GM18508 (cell line): Measurements from ENCODE around the gene CASTOR2.
"Not testable (repeated sequence)": the region's sequence is repeated elsewhere in the genome, so short reads cannot be mapped to it uniquely, and the experiment has no call there.

ENCODE experiments used
- ATAC-seq: cut with Tn5 transposase; IDR thresholded peaks from one replicate; pipeline ENCODE4 v1.9.1; 2021; ENCODE audit warnings: moderate number of reproducible peaks; ENCODE audit not compliant: insufficient read depth, unreplicated experiment

Gene CASTOR2

GRCh38 chr7:74964511-74965119, at the start of gene CASTOR2:
Gene CASTOR2, plus strand, starts transcription at chr7:74964705. Its CDS starts 281 bp downstream, at chr7:74964986.
- peak; percentile 62 for ATAC-seq

DNA sequence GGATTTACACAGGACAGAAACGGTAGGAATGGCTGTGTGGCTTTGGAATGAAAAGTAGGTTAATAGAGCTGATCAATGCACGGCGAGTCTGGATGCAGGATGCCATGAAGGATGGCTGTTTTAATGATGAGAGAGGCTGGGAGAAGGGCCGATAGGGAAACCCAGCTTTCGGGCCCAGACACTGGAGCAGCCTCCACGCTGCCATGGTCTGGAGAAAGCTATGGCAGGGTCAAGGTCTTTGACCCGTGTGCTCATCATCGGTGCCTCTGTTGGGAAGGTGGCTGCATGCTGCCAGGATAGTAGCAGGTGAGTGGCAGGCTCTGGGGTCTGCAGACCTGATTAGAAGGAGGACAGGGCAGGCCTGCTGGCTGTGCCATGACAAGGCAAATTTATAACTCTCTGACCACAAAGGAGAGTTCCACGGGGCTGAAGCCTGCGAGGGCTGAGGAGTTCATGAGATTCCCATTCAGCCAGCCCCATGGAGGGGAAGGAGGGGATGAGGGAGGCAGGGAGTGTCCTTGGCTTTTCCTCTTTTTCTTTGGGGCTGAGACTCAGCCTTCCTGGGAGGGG, 42.1 kb upstream of the CASTOR2 start:
- not testable (repeated sequence) for ATAC-seq

DNA sequence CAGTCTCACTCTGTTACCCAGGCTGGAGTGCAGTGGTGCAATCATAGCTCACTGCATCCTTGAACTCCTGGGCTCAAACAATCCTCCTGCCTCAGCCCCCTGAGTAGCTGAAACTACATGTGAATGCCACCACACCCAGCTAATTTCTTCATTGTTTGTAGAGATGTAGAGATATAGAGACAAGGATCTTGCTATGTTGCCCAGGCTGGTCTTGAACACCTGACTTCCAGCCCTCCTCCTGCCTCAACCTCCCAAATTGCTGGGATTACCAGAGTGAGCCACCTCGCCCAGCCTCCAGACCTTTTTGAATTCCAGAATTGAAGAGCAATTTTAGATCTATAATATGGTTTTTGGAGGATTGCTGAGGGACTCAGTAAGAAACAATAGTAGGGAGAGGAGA, 40.9 kb upstream of the CASTOR2 start:
- not testable (repeated sequence) for ATAC-seq

- not testable (repeated sequence) for ATAC-seq
Measured at GRCh38 chr7:74926968-74927367, 37.5 kb upstream of the CASTOR2 start.

DNA sequence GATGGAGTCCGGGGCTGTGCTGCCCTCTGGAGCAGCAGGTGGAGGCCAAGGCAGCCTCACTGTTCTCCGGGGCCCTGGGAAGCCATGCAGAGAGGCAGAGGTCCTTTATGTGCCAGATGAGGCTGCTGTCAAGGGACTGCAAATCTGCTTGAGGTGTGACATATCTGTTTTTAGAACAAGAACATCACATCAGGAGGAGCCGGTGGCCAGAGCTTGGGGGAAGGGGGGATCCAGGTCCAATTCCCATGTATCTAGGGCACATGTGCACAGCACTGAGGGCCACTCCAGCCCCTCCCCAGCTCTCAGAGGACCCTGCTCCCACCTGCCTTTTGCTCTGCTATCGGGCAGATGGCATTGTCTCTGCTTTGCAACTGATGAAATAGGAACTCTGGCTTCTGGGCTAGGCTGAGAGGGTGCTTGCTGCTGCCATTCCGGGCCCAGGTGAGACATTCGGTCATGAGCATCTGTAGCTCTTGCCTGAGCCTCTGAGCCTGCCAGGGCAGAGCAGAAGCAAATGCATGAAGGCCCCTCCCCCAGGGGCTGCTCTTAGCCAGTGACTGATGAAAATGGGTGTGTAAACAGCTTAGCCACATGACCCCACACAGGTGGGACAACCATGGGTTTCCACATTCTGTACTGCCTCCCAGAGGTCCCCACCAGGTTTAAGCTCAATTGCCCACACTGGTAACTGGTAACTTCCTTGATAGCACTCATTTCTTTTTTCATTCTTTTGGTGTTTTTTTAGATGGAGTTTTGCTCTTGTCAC, 32.8 kb upstream of the CASTOR2 start:
- not testable (repeated sequence) for ATAC-seq

DNA sequence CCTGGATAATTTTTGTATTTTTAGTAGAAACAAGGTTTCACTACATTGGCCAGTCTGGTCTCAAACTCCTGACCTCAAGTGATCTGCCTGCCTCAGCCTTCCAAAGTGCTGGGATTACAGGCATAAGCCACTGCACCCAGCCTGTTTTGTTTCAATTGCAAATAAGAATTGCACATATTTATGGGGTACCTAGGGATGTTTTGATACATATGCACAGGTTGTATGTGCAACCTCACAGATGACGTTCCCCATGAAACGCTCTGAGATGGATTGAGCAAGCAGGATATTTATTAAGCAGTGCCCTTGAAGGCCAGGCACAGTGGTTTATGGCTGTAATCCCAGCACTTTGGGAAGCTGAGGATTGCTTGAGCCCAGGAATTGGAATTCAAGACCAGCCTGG, 25.1 kb upstream of the CASTOR2 start:
- not testable (repeated sequence) for ATAC-seq

- not testable (repeated sequence) for ATAC-seq
Measured at GRCh38 chr7:74941302-74942069, 23.0 kb upstream of the CASTOR2 start.

- not testable (repeated sequence) for ATAC-seq
Measured at GRCh38 chr7:74943923-74944322, 20.6 kb upstream of the CASTOR2 start.

GRCh38 chr7:74947741-74948140, 16.8 kb upstream of the CASTOR2 start:
- not testable (repeated sequence) for ATAC-seq

GRCh38 chr7:74953774-74954173, 10.7 kb upstream of the CASTOR2 start:
- not testable (repeated sequence) for ATAC-seq

DNA sequence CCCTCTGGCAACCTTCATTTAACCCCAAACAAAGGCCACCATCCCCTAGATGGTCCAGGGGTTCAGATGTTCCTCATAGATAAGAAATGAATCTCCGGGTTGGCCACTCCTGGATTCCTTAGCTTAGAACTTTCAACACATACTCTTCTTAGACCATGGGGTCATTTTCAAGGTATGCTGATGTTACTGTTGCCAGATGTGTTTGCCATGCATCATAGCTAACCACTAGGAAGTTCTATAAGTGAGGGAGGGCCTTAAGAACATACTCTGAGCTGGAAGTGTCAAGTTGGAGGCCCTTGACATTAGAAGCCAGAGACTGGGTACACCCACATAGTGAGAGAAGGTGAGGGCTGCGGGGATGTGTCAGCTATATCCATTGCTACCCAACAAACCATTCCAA, 6.2 kb upstream of the CASTOR2 start:
- ATAC-seq: not testable (repeated sequence)

DNA sequence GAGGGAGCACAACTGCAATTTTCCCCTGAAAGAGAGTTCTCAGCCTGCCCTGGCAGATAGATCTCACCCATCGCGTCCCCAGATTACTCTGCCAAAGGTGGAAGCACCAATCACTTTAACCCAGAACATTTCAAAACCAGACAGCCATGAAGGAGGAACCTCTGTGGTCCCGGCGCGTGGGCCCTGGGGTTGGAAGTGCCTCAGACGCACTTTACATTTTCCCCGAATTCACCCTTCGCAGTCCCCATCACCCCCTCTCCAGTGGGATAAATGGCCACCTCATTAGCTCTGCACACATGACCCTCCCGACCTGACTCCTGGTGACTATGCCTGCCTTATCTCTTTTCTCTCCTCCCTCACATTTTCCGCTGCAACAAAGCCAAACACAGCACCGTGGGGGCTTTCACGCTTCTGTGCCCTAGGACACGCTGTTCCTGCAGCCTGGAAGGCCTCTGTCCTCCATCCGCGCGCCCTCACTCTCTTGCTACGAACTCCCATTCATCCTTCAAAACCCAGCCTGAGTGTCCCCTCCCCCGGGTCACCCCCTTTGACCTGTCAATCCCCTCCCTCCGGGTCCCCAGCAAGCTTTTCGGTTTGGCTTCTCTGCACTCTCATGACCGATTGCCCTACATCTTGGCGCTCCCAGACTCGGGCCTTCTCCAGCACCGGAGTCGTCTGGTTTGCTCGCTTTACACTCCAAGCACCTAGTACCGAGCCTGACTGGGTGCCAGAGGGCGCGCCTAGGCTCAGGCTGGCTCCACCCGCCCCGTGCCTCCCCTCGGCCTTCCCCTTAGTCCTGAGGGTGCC, 598 bp upstream of the CASTOR2 start:
- not testable (repeated sequence) for ATAC-seq

DNA sequence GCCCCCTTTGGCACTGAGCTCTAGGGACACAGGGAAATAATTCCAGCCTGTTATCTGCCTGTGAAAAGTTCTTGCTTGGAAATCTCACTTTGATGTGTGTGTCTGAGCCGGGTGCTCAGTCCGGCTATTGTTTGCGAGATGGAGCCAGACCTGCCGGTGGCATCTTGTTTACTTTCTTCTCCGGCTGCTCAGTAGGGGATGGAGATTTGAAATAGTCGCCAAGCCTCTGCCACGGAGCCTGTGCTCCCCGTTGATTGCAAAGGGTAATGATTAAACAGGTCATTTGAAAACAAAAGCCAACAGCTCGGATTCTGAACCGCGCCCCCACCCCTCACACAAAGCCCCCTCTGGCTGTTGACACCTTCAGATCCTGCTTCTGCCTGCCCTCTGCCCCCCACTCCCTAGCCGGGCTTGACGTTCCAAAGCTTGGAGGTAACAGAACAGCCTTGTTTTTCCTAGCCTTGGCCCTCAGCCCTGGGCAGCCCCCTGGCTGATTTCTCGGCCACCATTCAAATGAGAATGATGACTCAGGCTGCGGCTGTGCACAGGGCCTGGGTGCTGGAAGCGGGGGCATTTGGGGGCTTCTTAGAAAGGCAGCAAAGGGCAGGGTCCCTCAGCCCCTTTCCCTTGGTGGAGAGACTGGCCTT, 1.8 kb downstream of the CASTOR2 start:
- ATAC-seq: not testable (repeated sequence)

DNA sequence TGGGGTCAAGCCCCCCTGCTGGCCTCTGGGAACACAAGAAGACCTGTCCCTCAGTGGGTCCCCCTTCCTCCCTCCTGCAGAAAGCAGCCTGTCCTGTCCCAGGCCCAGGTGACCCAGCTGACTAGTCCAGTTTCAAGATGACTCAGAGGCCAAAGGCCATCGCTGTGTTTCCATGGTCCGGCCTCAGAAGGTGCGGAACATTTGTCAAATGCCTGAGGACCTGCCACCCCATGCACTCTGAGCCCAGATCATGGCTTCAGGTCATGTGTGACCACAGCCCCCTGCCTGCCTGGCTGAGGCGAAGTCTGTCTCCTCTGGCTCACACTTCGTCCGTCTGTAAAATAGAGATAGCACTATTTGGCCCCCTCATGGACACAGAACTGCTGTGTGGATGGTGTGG, 2.4 kb downstream of the CASTOR2 start:
- not testable (repeated sequence) for ATAC-seq

DNA sequence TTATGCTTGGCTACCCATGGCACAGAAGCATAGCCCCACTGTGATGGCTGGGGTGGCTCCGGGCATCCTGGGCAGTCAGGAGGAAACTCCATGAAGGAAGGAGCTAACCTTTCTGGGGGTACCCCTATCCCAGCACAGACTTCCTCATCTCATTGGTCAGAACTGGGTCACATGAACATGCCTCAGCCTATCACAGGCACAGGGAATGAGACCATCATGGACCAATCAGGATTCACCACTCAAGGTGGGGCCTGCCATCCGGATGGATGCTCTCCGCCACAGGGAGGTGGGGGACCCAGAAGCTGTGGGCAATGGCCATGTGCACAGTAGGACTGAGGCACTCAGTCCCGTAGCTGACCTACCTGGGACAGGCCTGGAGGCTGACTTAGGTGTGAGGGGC, 6.9 kb downstream of the CASTOR2 start:
- not testable (repeated sequence) for ATAC-seq

- ATAC-seq: not testable (repeated sequence)
Measured at GRCh38 chr7:74972377-74972776, 7.9 kb downstream of the CASTOR2 start.

DNA sequence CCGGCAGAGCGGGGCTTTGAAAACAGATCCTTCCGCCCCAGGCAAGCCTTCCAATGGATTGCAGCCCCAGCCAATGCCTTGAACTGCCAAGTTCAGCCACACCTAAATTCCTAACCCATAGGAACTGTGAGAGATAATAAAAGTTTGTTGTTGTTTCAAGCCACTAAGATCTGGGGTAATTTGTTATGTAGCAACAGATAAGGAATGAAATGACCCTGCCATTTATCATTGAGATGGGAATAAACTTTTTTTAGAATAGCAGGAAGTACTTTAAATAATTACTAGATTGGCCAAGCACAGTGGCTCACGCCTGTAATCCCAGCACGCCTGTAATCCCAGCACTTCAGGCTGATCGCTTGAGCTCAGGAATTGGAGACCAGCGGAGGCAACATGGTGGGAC, 11.5 kb downstream of the CASTOR2 start:
- ATAC-seq: not testable (repeated sequence)

DNA sequence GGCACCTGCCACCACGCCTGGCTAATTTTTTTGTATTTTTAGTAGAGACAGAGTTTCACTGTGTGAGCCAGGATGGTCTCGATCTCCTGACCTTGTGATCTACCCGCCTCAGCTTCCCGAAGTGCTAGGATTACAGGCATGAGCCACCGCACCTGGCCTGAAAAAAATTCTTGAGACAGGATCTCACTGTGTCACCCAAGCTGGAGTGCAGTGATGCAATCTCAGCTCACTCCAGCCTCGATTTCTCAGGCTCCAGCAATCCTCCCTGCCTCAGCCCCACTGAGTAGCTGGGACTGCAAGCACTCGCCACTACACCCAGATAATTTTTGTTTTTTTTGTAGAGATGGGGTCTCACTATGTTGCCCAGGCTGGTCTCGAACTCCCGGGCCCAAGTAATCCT, 13.0 kb downstream of the CASTOR2 start:
- not testable (repeated sequence) for ATAC-seq

DNA sequence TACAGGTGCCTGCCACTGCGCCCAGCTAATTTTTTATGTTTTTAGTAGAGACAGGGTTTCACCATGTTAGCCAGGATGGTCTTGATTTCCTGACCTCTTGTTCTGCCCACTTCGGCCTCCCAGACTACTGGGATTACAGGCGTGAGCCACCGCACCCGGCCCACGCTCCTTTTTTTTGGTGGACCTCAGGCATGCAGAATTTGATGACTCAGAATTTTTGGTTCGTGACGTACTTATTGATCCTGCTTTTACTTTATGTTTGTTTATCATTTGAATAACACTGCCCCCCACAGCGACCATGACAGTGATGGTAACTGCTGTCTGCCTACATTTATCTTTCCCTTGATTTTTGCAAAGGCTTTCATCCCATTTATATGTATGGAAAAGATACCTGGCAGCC, 23.9 kb downstream of the CASTOR2 start:
- ATAC-seq: not testable (repeated sequence)
